Measurements from ENCODE around the gene BEX3. TPM values are rescaled to one million over a fixed set of nuclear protein-coding genes. Genes with fewer than 3 reads are reported as not detected.

The BEX3 gene
- polyA plus RNA-seq, 1 donor, result 115 TPM

Other genes starting within 250 kb of the BEX3 start
- 30.9 TPM for gene BEX4, start 161.4 kb upstream of the BEX3 start, polyA plus RNA-seq (ENCODE audit: insufficient read length)
- 79.7 TPM for gene TCEAL8, start 121.4 kb upstream of the BEX3 start, polyA plus RNA-seq (ENCODE audit: insufficient read length)
- 3.3 TPM for gene TCEAL5, start 99.8 kb upstream of the BEX3 start, polyA plus RNA-seq (ENCODE audit: insufficient read length)
- 37.6 TPM for gene BEX2, start 65.5 kb upstream of the BEX3 start, polyA plus RNA-seq (ENCODE audit: insufficient read length)
- gene TCEAL7, start 46.3 kb upstream of the BEX3 start, polyA plus RNA-seq (ENCODE audit: insufficient read length), result 253 TPM
- gene TCEAL9, start 20.0 kb upstream of the BEX3 start, polyA plus RNA-seq (ENCODE audit: insufficient read length), result 115 TPM
- gene RAB40A, start 143.0 kb downstream of the BEX3 start, polyA plus RNA-seq (ENCODE audit: insufficient read length), result 0.89 TPM
- gene TCEAL4, start 209.0 kb downstream of the BEX3 start, polyA plus RNA-seq (ENCODE audit: insufficient read length), result 74.8 TPM
- 10.5 TPM for gene TCEAL3, start 231.4 kb downstream of the BEX3 start, polyA plus RNA-seq (ENCODE audit: insufficient read length)

All from hindlimb muscle (tissue), 1 donor.